Caco-2 (cell line): ENCODE results near the gene GP1BB. TPM values are rescaled to one million over a fixed set of nuclear protein-coding genes. Genes with fewer than 3 reads are reported as not detected.

ENCODE experiments used
- BruUV-seq: library from RNA; stranded (reverse); fragments of 400-500 nt; replicated peaks from 2 replicates; lab custom pipeline; 2021; lab: Mats Ljungman, UMichigan
- CTCF ChIA-PET: fragments of 300-600 bp; sonication (Branson Sonifier 250); formaldehyde crosslinking; loops from one replicate; lab custom pipeline; 2022; ENCODE audit warnings: antibody characterized with exemption; lab: Charles Lee
- POLR2A ChIA-PET: fragments of 300-600 bp; sonication (Branson Sonifier 250); formaldehyde crosslinking; loops from one replicate; lab custom pipeline; 2022; ENCODE audit warnings: antibody characterized with exemption; lab: Charles Lee
- DNase-seq, 2 experiments: peaks; one replicate each; pipeline versions ENCODE4 v3.0.0 to v3.0.0-alpha.2; 2020 to 2022
- H3K27me3 ChIP-seq: replicated peaks from 2 replicates; pipeline ENCODE4 v1.6.0; 2011; ENCODE audit warnings: low read length; ENCODE audit not compliant: control insufficient read depth, insufficient read depth
- H3K36me3 ChIP-seq: 2 replicates; pipeline ENCODE4 v1.5.1; 2011; ENCODE audit warnings: low read length; ENCODE audit not compliant: control insufficient read depth, insufficient read depth
- H3K4me1 ChIP-seq: fragments of 250-450 bp; sonication (Bioruptor Pico); 2 replicates; pipeline ENCODE4 v1.5.1; 2020; ENCODE audit warnings: mild to moderate bottlenecking
- H3K4me3 ChIP-seq: 2 replicates; pipeline ENCODE4 v1.5.1; 2011; ENCODE audit warnings: low read depth, mild to moderate bottlenecking, control low read depth, low read length
- H3K9me3 ChIP-seq: fragments of 250-450 bp; sonication (Bioruptor Pico); 2 replicates; pipeline ENCODE4 v1.5.1; 2020; ENCODE audit warnings: mild to moderate bottlenecking, moderate library complexity
- H3K27ac Mint-ChIP-seq: one replicate; pipeline ENCODE4 v1.8.0; 2022; ENCODE audit warnings: mixed read lengths; ENCODE audit not compliant: unreplicated experiment
- H3K27me3 Mint-ChIP-seq: one replicate; pipeline ENCODE4 v1.8.0; 2022; ENCODE audit warnings: mixed read lengths; ENCODE audit not compliant: insufficient read depth, unreplicated experiment
- H3K36me3 Mint-ChIP-seq: one replicate; pipeline ENCODE4 v1.8.0; 2022; ENCODE audit warnings: mild to moderate bottlenecking, mixed read lengths; ENCODE audit not compliant: insufficient read depth, unreplicated experiment
- H3K4me1 Mint-ChIP-seq: one replicate; pipeline ENCODE4 v1.8.0; 2022; ENCODE audit warnings: low read depth, mixed read lengths; ENCODE audit not compliant: unreplicated experiment
- H3K4me3 Mint-ChIP-seq: one replicate; pipeline ENCODE4 v1.8.0; 2022; ENCODE audit warnings: mild to moderate bottlenecking, moderate library complexity, mixed read lengths; ENCODE audit not compliant: unreplicated experiment
- H3K9me3 Mint-ChIP-seq: one replicate; pipeline ENCODE4 v1.8.0; 2022; ENCODE audit warnings: mixed read lengths; ENCODE audit not compliant: unreplicated experiment
- intact Hi-C: fragments of 100-400 bp; cut with micrococcal nuclease; formaldehyde crosslinking; loops from one replicate; pipeline ENCODE4 v1.10.0; 2022; ENCODE audit not compliant: unreplicated experiment
- total RNA-seq: library from RNA; stranded (reverse); gene quantifications from 2 replicates; pipeline ENCODE4 v1.2.3, GENCODE V29; 2022
- TF ChIP-seq, protein P1 (sequence below), 2 experiments: fragments of 200-600 bp in 1 of 2; IDR thresholded peaks; 1 replicate in 1 of 2; 2 replicates in 1 of 2; pipeline versions ENCODE4 v1.5.1 to v1.8.0; 2011 to 2022; ENCODE audit warnings: antibody characterized with exemption in 1 of 2, control low read depth in 1 of 2, inconsistent platforms in 1 of 2, low read depth in 1 of 2, low read length in 1 of 2, mild to moderate bottlenecking in 1 of 2, moderate library complexity in 1 of 2; ENCODE audit not compliant: insufficient read depth in 1 of 2, severe bottlenecking in 1 of 2, unreplicated experiment in 1 of 2

GP1BB gene
- total RNA-seq, 1 experiment from 2014 or later = 1.0 TPM

DNA sequence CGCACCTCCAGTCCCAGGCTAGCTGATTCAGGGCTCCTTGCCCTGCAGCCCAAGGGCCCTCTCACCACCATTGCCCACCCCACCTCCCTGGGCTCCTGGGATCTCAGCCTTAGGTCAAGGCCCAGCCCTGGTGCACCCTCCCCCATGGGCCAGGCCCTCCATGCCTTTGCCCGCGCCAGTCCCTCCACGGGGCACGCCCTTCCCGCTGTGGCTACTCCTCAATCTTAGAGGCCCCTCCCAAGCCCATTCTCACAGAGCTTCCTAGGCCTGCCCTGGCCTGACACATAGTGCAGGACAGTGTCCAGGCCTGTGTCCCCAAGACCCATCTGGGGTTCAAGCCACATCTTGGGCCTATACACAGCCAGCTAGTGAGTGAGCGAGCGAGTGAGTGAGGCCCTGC is 6.9 kb downstream of the GP1BB start:
- H3K27me3 Mint-ChIP-seq = peaks cover 16% of the 10 kb centered on the region

DNA sequence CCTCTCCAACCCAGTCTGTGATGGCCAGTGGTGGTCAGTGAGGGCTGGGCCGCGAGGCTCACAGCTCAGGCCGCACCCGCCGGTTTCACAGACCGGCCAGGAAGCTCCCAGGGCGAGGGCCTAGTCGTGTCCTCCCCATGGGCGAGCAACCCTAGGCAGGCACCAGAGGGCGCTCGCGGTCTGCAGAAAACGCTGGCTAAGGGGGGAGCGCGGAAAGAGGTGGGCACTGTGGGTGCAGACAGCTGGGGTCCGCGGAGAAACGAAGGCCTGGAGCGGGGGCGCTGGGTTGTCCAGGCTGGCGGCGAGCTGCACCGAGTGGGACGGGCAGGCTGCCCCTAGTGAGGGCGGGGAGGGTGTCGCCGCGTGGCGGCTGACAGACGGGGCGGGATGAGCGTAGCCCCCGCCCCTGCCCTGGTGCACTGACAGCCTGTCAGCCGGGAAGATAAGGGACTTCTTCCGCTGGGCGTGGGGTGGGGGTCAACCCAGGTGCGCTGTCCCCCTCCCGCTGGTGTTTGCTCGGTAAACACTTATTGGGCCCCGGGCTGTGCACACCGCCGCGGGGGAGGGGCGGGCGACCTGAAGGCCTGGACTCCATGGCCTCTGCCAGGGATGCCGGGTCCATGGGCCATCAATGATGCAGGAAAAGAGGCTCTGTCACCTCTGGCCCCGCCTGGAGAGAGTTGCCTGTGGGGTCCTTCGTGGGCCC is 7.5 kb downstream of the GP1BB start:
- H3K27me3 Mint-ChIP-seq = peaks cover 11% of the 10 kb centered on the region
- H3K4me1 Mint-ChIP-seq = no peaks in the 10 kb centered on the region
- peak; percentile 83 to 90 for DNase-seq
- Histone ChIP-seq H3K4me1 (peaks cover 13% of the 10 kb centered on the region), H3K9me3 (no peaks in the 10 kb centered on the region), H3K36me3 (no peaks in the 10 kb centered on the region), H3K4me3 (peak overlapping the region; percentile 52), H3K27me3 (no peaks in the 10 kb centered on the region)
- BruUV-seq = no TSS peak
- H3K36me3 Mint-ChIP-seq = peaks cover 4% of the 10 kb centered on the region
- H3K9me3 Mint-ChIP-seq = no peaks in the 10 kb centered on the region
- intact Hi-C loops = loop anchor here (1.0 to 2.0 kb wide), 5 partner anchors 22 to 179 kb away; partner anchors contain the start of genes GNB1L and RTL10
- ChIA-PET POLR2A (no interaction called here), CTCF (interaction anchor here (0.6 to 2.3 kb wide), 30 partner anchors 12 to 634 kb away, joined by 3 to 33 read pairs (median 4); partner anchors contain the start of gene TBX1)
- H3K4me3 Mint-ChIP-seq = peak overlapping the region; percentile 79
- TF ChIP-seq, protein P1, sequence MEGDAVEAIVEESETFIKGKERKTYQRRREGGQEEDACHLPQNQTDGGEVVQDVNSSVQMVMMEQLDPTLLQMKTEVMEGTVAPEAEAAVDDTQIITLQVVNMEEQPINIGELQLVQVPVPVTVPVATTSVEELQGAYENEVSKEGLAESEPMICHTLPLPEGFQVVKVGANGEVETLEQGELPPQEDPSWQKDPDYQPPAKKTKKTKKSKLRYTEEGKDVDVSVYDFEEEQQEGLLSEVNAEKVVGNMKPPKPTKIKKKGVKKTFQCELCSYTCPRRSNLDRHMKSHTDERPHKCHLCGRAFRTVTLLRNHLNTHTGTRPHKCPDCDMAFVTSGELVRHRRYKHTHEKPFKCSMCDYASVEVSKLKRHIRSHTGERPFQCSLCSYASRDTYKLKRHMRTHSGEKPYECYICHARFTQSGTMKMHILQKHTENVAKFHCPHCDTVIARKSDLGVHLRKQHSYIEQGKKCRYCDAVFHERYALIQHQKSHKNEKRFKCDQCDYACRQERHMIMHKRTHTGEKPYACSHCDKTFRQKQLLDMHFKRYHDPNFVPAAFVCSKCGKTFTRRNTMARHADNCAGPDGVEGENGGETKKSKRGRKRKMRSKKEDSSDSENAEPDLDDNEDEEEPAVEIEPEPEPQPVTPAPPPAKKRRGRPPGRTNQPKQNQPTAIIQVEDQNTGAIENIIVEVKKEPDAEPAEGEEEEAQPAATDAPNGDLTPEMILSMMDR (IDR thresholded peaks at IDR 0.05; ENCODE audit: insufficient read depth in 1 of 2, low read depth in 1 of 2, low read length in 1 of 2, severe bottlenecking in 1 of 2, unreplicated experiment in 1 of 2) = peak; percentile 89 to 93
- H3K27ac Mint-ChIP-seq = no peak overlapping the region

More for the DNA sequence above, 6.9 kb downstream of the GP1BB start:
- ChIA-PET POLR2A (no interaction called here), CTCF (interaction anchor here (0.6 to 2.3 kb wide), 29 partner anchors 12 to 633 kb away, joined by 3 to 33 read pairs (median 4); partner anchors contain the start of gene TBX1)
- intact Hi-C loops = loop anchor here (1.0 to 2.0 kb wide), 3 partner anchors 23 to 180 kb away; partner anchors contain the start of genes GNB1L and RTL10
- no TSS peak for BruUV-seq
- Mint-ChIP-seq H3K27ac (no peak overlapping the region), H3K36me3 (peaks cover 4% of the 10 kb centered on the region), H3K4me1 (no peaks in the 10 kb centered on the region), H3K4me3 (peak overlapping the region; percentile 79), H3K9me3 (no peaks in the 10 kb centered on the region)
- no peak for DNase-seq
- H3K27me3 ChIP-seq = no peaks in the 10 kb centered on the region
- no peaks in the 10 kb centered on the region for H3K36me3 ChIP-seq
- H3K9me3 ChIP-seq = no peaks in the 10 kb centered on the region
- H3K4me3 ChIP-seq = peak overlapping the region; percentile 52
- TF ChIP-seq, protein P1 (IDR thresholded peaks at IDR 0.05; ENCODE audit: insufficient read depth in 1 of 2, low read depth in 1 of 2, low read length in 1 of 2, severe bottlenecking in 1 of 2, unreplicated experiment in 1 of 2) = no peak
- peaks cover 13% of the 10 kb centered on the region for H3K4me1 ChIP-seq

DNA sequence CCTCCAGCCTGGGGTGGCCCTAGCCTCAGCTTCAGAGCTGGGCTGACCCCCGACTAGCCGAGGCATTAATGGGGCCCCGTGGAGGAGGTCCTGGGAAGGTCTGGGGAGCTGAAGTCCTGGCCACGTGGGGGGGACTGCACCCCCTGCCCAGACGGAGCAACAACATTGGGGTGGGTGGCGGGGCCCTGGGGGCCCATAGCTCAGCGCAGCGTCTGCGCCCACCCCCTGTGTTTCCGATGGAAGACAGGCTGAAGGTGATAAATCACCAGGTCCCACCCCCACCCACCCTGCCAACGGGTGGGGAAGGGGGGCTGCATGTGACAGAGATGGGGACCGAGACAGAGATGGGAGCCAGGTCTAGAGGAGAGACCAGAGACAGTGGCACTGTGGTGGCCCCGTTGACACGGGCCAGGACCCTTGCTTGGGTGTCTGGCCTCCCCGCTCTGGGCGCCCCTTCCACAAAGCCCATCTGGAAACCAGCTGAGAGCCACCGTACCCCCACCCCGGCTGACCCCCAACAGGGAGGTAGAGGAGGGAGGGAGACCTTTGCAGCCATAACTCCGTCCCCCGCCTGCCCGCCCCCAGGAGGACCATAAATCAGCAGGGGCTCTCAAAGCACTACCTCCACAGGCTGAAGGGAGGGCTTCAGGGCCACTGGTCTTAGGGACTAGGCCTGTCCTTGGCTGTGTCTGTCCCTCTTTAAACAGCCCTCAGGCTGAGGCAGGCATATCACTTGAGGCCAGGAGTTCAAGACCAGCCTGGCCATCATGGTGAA is 8.2 kb downstream of the GP1BB start:
- no peak for DNase-seq
- Mint-ChIP-seq H3K27me3 (peaks cover 11% of the 10 kb centered on the region), H3K9me3 (no peaks in the 10 kb centered on the region), H3K36me3 (peaks cover 4% of the 10 kb centered on the region), H3K4me1 (no peaks in the 10 kb centered on the region), H3K4me3 (peak overlapping the region; percentile 79), H3K27ac (no peak overlapping the region)
- intact Hi-C loops = loop anchor here (1.0 to 2.0 kb wide), 3 partner anchors 36 to 123 kb away; partner anchors contain the start of genes GNB1L and RTL10
- H3K4me1 ChIP-seq = peaks cover 13% of the 10 kb centered on the region
- POLR2A ChIA-PET = no interaction called here
- no peak overlapping the region for H3K4me3 ChIP-seq
- H3K36me3 ChIP-seq = no peaks in the 10 kb centered on the region
- no peaks in the 10 kb centered on the region for H3K27me3 ChIP-seq
- no peaks in the 10 kb centered on the region for H3K9me3 ChIP-seq
- TF ChIP-seq, protein P1 (IDR thresholded peaks at IDR 0.05; ENCODE audit: insufficient read depth in 1 of 2, low read depth in 1 of 2, low read length in 1 of 2, severe bottlenecking in 1 of 2, unreplicated experiment in 1 of 2) = no peak
- CTCF ChIA-PET = interaction anchor here (0.6 to 2.3 kb wide), 12 partner anchors 11 to 216 kb away, joined by 3 to 33 read pairs (median 6); partner anchors contain the start of gene TBX1
- BruUV-seq = no TSS peak
